Measurements from ENCODE around the gene PSMA6. TPM values are rescaled to one million over a fixed set of nuclear protein-coding genes. Genes with fewer than 3 reads are reported as not detected.
"Not testable (repeated sequence)": the region's sequence is repeated elsewhere in the genome, so short reads cannot be mapped to it uniquely, and the experiment has no call there.

Gene PSMA6
- total and polyA plus RNA-seq, 2 experiments from 2014 or later = 171 to 225 TPM

DNA sequence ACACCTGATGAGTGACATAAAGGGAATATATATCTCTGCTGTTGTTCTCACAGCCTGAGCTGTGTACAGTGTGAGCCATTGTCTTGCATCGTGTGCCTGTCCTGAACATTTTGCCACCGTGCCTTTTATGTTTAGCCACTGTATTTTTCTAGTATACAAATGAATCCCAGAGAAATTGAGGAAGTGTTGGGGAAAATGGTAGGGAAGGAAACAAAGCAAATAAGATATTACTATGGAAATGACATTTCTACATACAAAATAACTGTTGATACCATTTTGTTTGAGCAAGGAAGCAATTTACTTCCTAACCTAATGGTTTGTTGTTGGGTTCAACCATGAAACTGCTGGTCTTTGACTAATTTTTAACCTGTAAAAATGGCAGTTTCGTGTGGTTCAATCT is 5.5 kb downstream of the PSMA6 start:
- peaks cover 12% of the 10 kb centered on the region; the same call in 1 of the 2 replicates for H4K20me1 ChIP-seq (ENCODE audit: insufficient read depth)
- no peak for TF ChIP-seq EZH2 (IDR thresholded peaks at IDR 0.05; ENCODE audit: insufficient read depth, poor library complexity, severe bottlenecking)
- no peak for TF ChIP-seq EZH2phosphoT487 (IDR thresholded peaks at IDR 0.05; ENCODE audit: insufficient read depth, low read depth)

DNA sequence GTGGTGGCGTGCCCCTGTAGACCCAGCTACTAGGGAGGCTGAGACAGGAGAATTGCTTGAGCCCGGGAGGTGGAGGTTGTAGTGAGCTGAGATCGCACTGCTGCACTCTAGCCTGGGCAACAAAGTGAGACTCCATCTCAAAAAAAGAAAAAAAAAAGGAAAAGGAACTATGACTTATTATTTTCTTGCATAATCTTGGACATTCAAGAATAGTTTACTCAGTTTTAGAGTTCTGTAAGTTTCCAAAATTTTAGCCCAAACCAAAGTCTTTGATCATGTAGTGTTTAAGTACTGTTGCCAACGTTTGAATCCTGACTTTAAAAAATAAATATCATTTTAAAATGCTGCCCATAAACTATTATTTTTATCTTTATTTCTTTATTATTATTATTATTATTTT is 6.2 kb downstream of the PSMA6 start:
- Histone ChIP-seq H3K79me2 (ENCODE audit: insufficient read depth) (peaks cover 100% of the 10 kb centered on the region), H3K9me3 (ENCODE audit: low read depth) (no peaks in the 10 kb centered on the region), H3K27ac (no peak overlapping the region), H2AFZ (no peak overlapping the region), H3K9me2 (ENCODE audit: insufficient read depth) (no peaks in the 10 kb centered on the region), H3K9ac (no peak overlapping the region), H3K4me2 (ENCODE audit: unreplicated experiment) (no peak overlapping the region), H3K4me1 (ENCODE audit: insufficient read depth) (peaks cover 32% of the 10 kb centered on the region), H3K36me3 (ENCODE audit: low read depth) (peaks cover 8% of the 10 kb centered on the region; the same call in 1 of the 2 replicates), H4K20me1 (ENCODE audit: insufficient read depth) (peaks cover 16% of the 10 kb centered on the region), H3K27me3 (replicated peaks; ENCODE audit: insufficient read depth) (no peaks in the 10 kb centered on the region), H3F3A (ENCODE audit: insufficient read depth) (peaks cover 11% of the 10 kb centered on the region; the same call in 1 of the 2 replicates), H3K4me3 (no peak overlapping the region)
- TF ChIP-seq EZH2 (IDR thresholded peaks at IDR 0.05; ENCODE audit: insufficient read depth, poor library complexity, severe bottlenecking) = no peak
- no peak for TF ChIP-seq EZH2phosphoT487 (IDR thresholded peaks at IDR 0.05; ENCODE audit: insufficient read depth, low read depth)
- peak; percentile 13 for DNase-seq
- in situ Hi-C loops (cut with MboI) = no loop called here
- 67 to 71% methylated on average over 4 of the region's 4 CpGs for WGBS, 2 experiments (ENCODE audit: low coverage in 1 of 2, low lambda C conversion rate in 2 of 2, missing lambda C conversion rate in 2 of 2)

More for the DNA sequence above, 5.5 kb downstream of the PSMA6 start:
- no peak overlapping the region for H3K4me3 ChIP-seq
- no peak overlapping the region for H3K9ac ChIP-seq
- DNase-seq = no peak
- H3K4me2 ChIP-seq (ENCODE audit: unreplicated experiment) = no peak overlapping the region
- peaks cover 100% of the 10 kb centered on the region for H3K79me2 ChIP-seq (ENCODE audit: insufficient read depth)
- no peaks in the 10 kb centered on the region for H3K27me3 ChIP-seq (replicated peaks; ENCODE audit: insufficient read depth)
- peaks cover 7% of the 10 kb centered on the region; the same call in 1 of the 2 replicates for H3K36me3 ChIP-seq (ENCODE audit: low read depth)
- H3K9me2 ChIP-seq (ENCODE audit: insufficient read depth) = no peaks in the 10 kb centered on the region
- in situ Hi-C loops (cut with MboI) = no loop called here
- H3K4me1 ChIP-seq (ENCODE audit: insufficient read depth) = peaks cover 32% of the 10 kb centered on the region
- H3F3A ChIP-seq (ENCODE audit: insufficient read depth) = peaks cover 16% of the 10 kb centered on the region; the same call in 1 of the 2 replicates
- H2AFZ ChIP-seq = no peak overlapping the region
- 94 to 97% methylated on average over 3 of the region's 3 CpGs for WGBS, 2 experiments (ENCODE audit: low coverage in 1 of 2, low lambda C conversion rate in 2 of 2, missing lambda C conversion rate in 2 of 2)
- H3K9me3 ChIP-seq (ENCODE audit: low read depth) = no peaks in the 10 kb centered on the region
- no peak overlapping the region for H3K27ac ChIP-seq

DNA sequence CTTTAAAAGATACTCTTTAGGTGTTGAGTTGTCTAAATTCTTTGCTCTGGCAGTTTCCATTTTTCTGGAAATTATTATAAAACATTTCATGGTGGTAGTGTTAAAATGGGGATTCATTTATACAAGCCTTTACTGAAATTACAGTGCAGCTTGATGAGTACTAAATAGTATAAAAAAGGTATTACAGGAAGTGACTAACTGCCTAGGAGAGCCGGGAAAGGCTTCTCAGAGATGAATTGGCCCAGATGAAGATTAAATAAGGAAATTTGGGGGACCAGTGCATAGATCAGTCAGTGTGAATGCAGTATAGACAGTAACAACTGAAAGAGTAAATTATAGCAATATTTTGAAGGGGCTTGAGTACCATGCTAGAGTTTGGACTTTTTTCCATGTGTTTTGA is 7.5 kb downstream of the PSMA6 start:
- Histone ChIP-seq H3K4me2 (ENCODE audit: unreplicated experiment) (peak overlapping the region; percentile 13), H4K20me1 (ENCODE audit: insufficient read depth) (peaks cover 19% of the 10 kb centered on the region), H2AFZ (no peak overlapping the region), H3F3A (ENCODE audit: insufficient read depth) (peaks cover 11% of the 10 kb centered on the region; the same call in 1 of the 2 replicates), H3K79me2 (ENCODE audit: insufficient read depth) (peaks cover 100% of the 10 kb centered on the region), H3K9me3 (ENCODE audit: low read depth) (no peaks in the 10 kb centered on the region), H3K9ac (no peak overlapping the region), H3K4me1 (ENCODE audit: insufficient read depth) (peaks cover 24% of the 10 kb centered on the region), H3K4me3 (no peak overlapping the region), H3K36me3 (ENCODE audit: low read depth) (peaks cover 8% of the 10 kb centered on the region; the same call in 1 of the 2 replicates), H3K27me3 (replicated peaks; ENCODE audit: insufficient read depth) (no peaks in the 10 kb centered on the region), H3K9me2 (ENCODE audit: insufficient read depth) (no peaks in the 10 kb centered on the region), H3K27ac (no peak overlapping the region)
- in situ Hi-C loops (cut with MboI) = no loop called here
- WGBS, 2 experiments (ENCODE audit: low coverage in 1 of 2, low lambda C conversion rate in 2 of 2, missing lambda C conversion rate in 2 of 2) = 5 to 7% methylated on average over 1 of the region's 1 CpG
- TF ChIP-seq EZH2phosphoT487 (IDR thresholded peaks at IDR 0.05; ENCODE audit: insufficient read depth, low read depth) = no peak
- no peak for TF ChIP-seq EZH2 (IDR thresholded peaks at IDR 0.05; ENCODE audit: insufficient read depth, poor library complexity, severe bottlenecking)
- DNase-seq = peak; percentile 37

DNA sequence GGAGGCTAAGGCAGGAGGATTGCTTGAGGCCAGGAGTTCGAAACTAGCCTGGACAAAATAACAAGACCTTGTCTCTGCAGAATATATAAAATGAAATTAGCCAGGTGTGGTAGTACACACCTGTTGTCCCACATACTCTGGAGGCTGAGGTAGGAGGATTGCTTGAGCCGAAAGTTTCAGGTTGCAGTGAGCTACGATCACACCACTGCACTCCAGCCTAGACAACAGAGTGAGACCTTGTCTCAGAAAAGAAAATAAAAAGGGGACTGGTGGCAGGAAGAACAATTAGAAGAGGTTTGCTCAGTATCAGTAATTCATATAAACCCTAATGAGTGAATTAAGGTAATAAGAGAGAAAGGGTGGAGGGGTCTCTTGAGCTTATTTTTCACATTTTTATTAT is 8.0 kb downstream of the PSMA6 start:
- Histone ChIP-seq H3K9me3 (ENCODE audit: low read depth) (no peaks in the 10 kb centered on the region), H3K9ac (no peak overlapping the region), H4K20me1 (ENCODE audit: insufficient read depth) (peaks cover 19% of the 10 kb centered on the region), H2AFZ (no peak overlapping the region), H3K79me2 (ENCODE audit: insufficient read depth) (peaks cover 100% of the 10 kb centered on the region), H3K36me3 (ENCODE audit: low read depth) (peaks cover 8% of the 10 kb centered on the region; the same call in 1 of the 2 replicates), H3K4me1 (ENCODE audit: insufficient read depth) (peaks cover 18% of the 10 kb centered on the region), H3K4me2 (ENCODE audit: unreplicated experiment) (no peak overlapping the region), H3K4me3 (no peak overlapping the region), H3K9me2 (ENCODE audit: insufficient read depth) (no peaks in the 10 kb centered on the region), H3K27ac (no peak overlapping the region), H3K27me3 (replicated peaks; ENCODE audit: insufficient read depth) (no peaks in the 10 kb centered on the region), H3F3A (ENCODE audit: insufficient read depth) (peaks cover 11% of the 10 kb centered on the region; the same call in 1 of the 2 replicates)
- WGBS, 2 experiments (ENCODE audit: low coverage in 1 of 2, low lambda C conversion rate in 2 of 2, missing lambda C conversion rate in 2 of 2) = 95 to 100% methylated on average over 3 of the region's 3 CpGs
- DNase-seq = no peak
- no peak for TF ChIP-seq EZH2phosphoT487 (IDR thresholded peaks at IDR 0.05; ENCODE audit: insufficient read depth, low read depth)
- no peak for TF ChIP-seq EZH2 (IDR thresholded peaks at IDR 0.05; ENCODE audit: insufficient read depth, poor library complexity, severe bottlenecking)
- in situ Hi-C loops (cut with MboI) = no loop called here

DNA sequence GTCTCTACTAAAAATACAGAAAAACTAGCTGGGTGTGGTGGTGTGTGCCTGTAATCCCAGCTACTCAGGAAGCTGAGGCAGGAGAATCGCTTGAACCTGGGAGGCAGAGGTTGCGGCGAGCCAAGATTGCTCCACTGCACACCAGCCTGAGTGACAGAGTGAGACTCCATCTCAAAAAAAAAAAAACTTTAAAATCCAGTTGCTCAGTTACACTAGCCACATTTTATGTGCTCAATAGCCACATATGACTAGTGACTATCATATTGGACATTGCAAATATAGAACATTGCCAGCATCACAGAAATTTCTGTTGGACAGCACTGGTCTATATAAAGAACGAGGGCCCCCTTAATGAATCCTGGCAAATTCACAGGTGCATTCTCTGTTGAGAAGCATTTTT is 9.2 kb downstream of the PSMA6 start:
- DNase-seq; H3K27ac ChIP-seq; H3K9me3 ChIP-seq (ENCODE audit: low read depth); H3K27me3 ChIP-seq (replicated peaks; ENCODE audit: insufficient read depth); H3K9me2 ChIP-seq (ENCODE audit: insufficient read depth); H2AFZ ChIP-seq; H3K4me3 ChIP-seq; H3K9ac ChIP-seq; H3K4me2 ChIP-seq (ENCODE audit: unreplicated experiment); in situ Hi-C loops (cut with MboI); H3K36me3 ChIP-seq (ENCODE audit: low read depth): not testable (repeated sequence)
- Histone ChIP-seq H4K20me1 (ENCODE audit: insufficient read depth) (peaks cover 19% of the 10 kb centered on the region), H3K79me2 (ENCODE audit: insufficient read depth) (peaks cover 100% of the 10 kb centered on the region), H3K4me1 (ENCODE audit: insufficient read depth) (peaks cover 13% of the 10 kb centered on the region), H3F3A (ENCODE audit: insufficient read depth) (peaks cover 11% of the 10 kb centered on the region; the same call in 1 of the 2 replicates)
- WGBS, 2 experiments (ENCODE audit: low coverage in 1 of 2, low lambda C conversion rate in 2 of 2, missing lambda C conversion rate in 2 of 2) = 88 to 90% methylated on average over 4 of the region's 4 CpGs

Data from GM23248 (cell line).